ENCODE results near the gene SF3B2. TPM values are rescaled to one million over a fixed set of nuclear protein-coding genes. Genes with fewer than 3 reads are reported as not detected.

SF3B2 gene
- polyA plus RNA-seq, 1 of the 3 experiments (the other 2 are of a cell fraction), result 128 TPM

- no peaks in the 10 kb centered on the region for H3K27me3 ChIP-seq (ENCODE audit: insufficient read depth)
- H3K4me2 ChIP-seq, result no peak overlapping the region
- H3K36me3 ChIP-seq (replicated peaks in 1 of 2; ENCODE audit: control insufficient read depth in 1 of 2, insufficient read depth in 2 of 2, low read length in 1 of 2), result peaks cover 92 to 93% of the 10 kb centered on the region in 2 experiments
- TF ChIP-seq USF2 (IDR thresholded peaks at IDR 0.05; ENCODE audit: borderline replicate concordance, low read depth, low read length) (no peak), ZBTB33 (IDR thresholded peaks at IDR 0.05; ENCODE audit: borderline replicate concordance, low read depth) (no peak), TAF1 (IDR thresholded peaks at IDR 0.05; ENCODE audit: borderline replicate concordance, low read depth, low read length) (no peak), RFX5 (IDR thresholded peaks at IDR 0.05; ENCODE audit: low read length) (no peak), MEF2A (IDR thresholded peaks at IDR 0.05; ENCODE audit: borderline replicate concordance, low read depth) (no peak), JUND (IDR thresholded peaks at IDR 0.05) (no peak), EP300 (IDR thresholded peaks at IDR 0.05; ENCODE audit: borderline replicate concordance in 1 of 2, low read depth in 1 of 2, low read length in 1 of 2) (no peak), RAD21 (IDR thresholded peaks at IDR 0.05; ENCODE audit: low read length) (no peak), FOXM1 (IDR thresholded peaks at IDR 0.05; ENCODE audit: low read depth) (no peak), IRF3 (IDR thresholded peaks at IDR 0.05; ENCODE audit: low read depth, low read length) (no peak)
- H3K4me3 ChIP-seq (ENCODE audit: low read depth in 2 of 2, low read length in 1 of 2), result no peak overlapping the region
- peaks cover 66% of the 10 kb centered on the region for H3F3A ChIP-seq (replicated peaks; ENCODE audit: insufficient read depth)
- no peak overlapping the region for H2AFZ ChIP-seq (ENCODE audit: low read depth)
- H3K9me3 ChIP-seq, result no peaks in the 10 kb centered on the region
- ChIA-PET CTCF (interaction anchor here (1.6 to 2.9 kb wide), 2 partner anchors 12 to 18 kb away, joined by 5 to 11 read pairs; partner anchors contain the start of gene SF3B2), POLR2A (interaction anchor here (0.5 kb wide), 1 partner anchor 115 kb away, joined by 3 read pairs; no protein-coding TSS in a partner anchor)
- WGBS (ENCODE audit: low lambda C conversion rate), result 94% methylated on average over 2 of the region's 2 CpGs
- peaks cover 5% of the 10 kb centered on the region; the same call in 1 of the 2 replicates for H4K20me1 ChIP-seq (ENCODE audit: insufficient read depth)
- H3K4me1 ChIP-seq (ENCODE audit: control insufficient read depth in 1 of 2, insufficient read depth in 2 of 2, low read depth in 1 of 2, low read length in 1 of 2), result peaks cover 6 to 8% of the 10 kb centered on the region in 2 experiments; a peak in 2 of 4 replicates
- H3K79me2 ChIP-seq (ENCODE audit: insufficient read depth), result peaks cover 43% of the 10 kb centered on the region
- no peak overlapping the region for H3K27ac ChIP-seq (ENCODE audit: low read depth in 2 of 2, low read length in 1 of 2)
- H3K9me2 ChIP-seq, result no peaks in the 10 kb centered on the region
- no peak overlapping the region for H3K9ac ChIP-seq
- no peak for DNase-seq
These were observed 11.7 kb downstream of the SF3B2 start for GRCh38 chr11:66063900-66064299.

GRCh38 chr11:66064571-66064970 is 12.4 kb downstream of the SF3B2 start:
- no peak for TF ChIP-seq FOSL2 (IDR thresholded peaks at IDR 0.05; ENCODE audit: borderline replicate concordance, low read depth)
- TF ChIP-seq PBX3 (IDR thresholded peaks at IDR 0.05), result no peak
- no peak for TF ChIP-seq CTCF (IDR thresholded peaks at IDR 0.05)
- TF ChIP-seq SIN3A (IDR thresholded peaks at IDR 0.05; ENCODE audit: borderline replicate concordance, low read depth, low read length), result no peak
- TF ChIP-seq ELF1 (IDR thresholded peaks at IDR 0.05), result no peak
- TF ChIP-seq JUND (IDR thresholded peaks at IDR 0.05), result no peak
- TF ChIP-seq GATA2 (CRISPR knock-in tag; IDR thresholded peaks at IDR 0.05), result no peak
- no peak for DNase-seq
- Histone ChIP-seq H3K9ac (no peak overlapping the region), H3K79me2 (ENCODE audit: insufficient read depth) (peaks cover 38% of the 10 kb centered on the region), H3K27ac (ENCODE audit: low read depth in 2 of 2, low read length in 1 of 2) (no peak overlapping the region), H4K20me1 (ENCODE audit: insufficient read depth) (peaks cover 5% of the 10 kb centered on the region; the same call in 1 of the 2 replicates), H3K4me1 (ENCODE audit: control insufficient read depth in 1 of 2, insufficient read depth in 2 of 2, low read depth in 1 of 2, low read length in 1 of 2) (peaks cover 11 to 15% of the 10 kb centered on the region in 2 experiments; a peak in 3 of 4 replicates), H3K9me2 (no peaks in the 10 kb centered on the region), H3K9me3 (no peaks in the 10 kb centered on the region), H3F3A (replicated peaks; ENCODE audit: insufficient read depth) (peaks cover 72% of the 10 kb centered on the region), H3K36me3 (replicated peaks in 1 of 2; ENCODE audit: control insufficient read depth in 1 of 2, insufficient read depth in 2 of 2, low read length in 1 of 2) (peaks cover 87 to 88% of the 10 kb centered on the region in 2 experiments), H3K4me3 (ENCODE audit: low read depth in 2 of 2, low read length in 1 of 2) (no peak overlapping the region), H3K27me3 (ENCODE audit: insufficient read depth) (no peaks in the 10 kb centered on the region), H3K4me2 (no peak overlapping the region), H2AFZ (ENCODE audit: low read depth) (no peak overlapping the region)
- ChIA-PET POLR2A (no interaction called here), CTCF (interaction anchor here (1.6 to 2.9 kb wide), 2 partner anchors 12 to 19 kb away, joined by 5 to 11 read pairs; partner anchors contain the start of gene SF3B2)
- 100% methylated on average over 1 of the region's 1 CpG for WGBS (ENCODE audit: low lambda C conversion rate)

Data from SK-N-SH (cell line).